NCI-H69 (cell line): ENCODE results near the gene TNFSF12.
"Not testable (repeated sequence)": the region's sequence is repeated elsewhere in the genome, so short reads cannot be mapped to it uniquely, and the experiment has no call there.

Source experiments
- DNase-seq: peaks from one replicate; lab custom pipeline; 2025; lab: John Stamatoyannopoulos, UW

TNFSF12 gene

DNA sequence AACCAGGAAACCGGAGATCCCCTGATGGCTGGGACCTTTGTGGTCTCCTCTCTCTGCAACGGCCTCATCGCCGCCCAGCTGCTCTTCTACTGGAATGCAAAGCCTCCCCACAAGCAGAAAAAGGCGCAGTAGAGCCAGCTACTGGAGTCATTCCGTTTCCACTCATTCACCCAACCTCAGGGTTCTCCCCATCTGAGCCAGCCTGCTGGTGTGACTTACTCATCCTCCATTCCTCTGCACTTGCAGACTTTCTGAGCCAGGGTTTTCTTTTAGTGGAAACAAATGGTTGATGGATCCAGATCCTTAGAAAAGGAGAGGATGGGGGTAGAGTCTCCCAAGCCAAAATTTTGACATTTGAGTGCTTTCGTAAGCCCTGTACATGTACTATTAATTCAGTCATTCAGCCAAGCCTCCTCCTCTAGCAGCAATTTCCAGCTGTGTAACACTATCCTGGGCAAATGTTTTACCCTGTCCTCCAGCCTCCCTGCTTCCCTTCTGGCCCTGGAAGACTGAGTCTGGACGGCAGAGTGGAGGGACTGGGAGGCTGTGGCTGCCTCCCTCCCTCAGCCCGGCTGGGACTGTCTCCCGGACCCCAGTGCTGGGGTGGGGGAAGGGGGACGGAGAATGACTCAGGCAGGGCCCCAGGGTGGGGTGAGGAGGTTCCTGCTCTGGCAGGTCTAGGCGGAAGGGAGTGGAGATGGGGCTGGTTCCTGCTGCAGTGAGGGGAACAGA is 38.7 kb downstream of the TNFSF12 start:
- no peak for DNase-seq

GRCh38 chr17:7588553-7589203 is 39.8 kb downstream of the TNFSF12 start:
- no peak for DNase-seq

GRCh38 chr17:7589204-7589868 is 40.5 kb downstream of the TNFSF12 start:
- DNase-seq, result no peak

DNA sequence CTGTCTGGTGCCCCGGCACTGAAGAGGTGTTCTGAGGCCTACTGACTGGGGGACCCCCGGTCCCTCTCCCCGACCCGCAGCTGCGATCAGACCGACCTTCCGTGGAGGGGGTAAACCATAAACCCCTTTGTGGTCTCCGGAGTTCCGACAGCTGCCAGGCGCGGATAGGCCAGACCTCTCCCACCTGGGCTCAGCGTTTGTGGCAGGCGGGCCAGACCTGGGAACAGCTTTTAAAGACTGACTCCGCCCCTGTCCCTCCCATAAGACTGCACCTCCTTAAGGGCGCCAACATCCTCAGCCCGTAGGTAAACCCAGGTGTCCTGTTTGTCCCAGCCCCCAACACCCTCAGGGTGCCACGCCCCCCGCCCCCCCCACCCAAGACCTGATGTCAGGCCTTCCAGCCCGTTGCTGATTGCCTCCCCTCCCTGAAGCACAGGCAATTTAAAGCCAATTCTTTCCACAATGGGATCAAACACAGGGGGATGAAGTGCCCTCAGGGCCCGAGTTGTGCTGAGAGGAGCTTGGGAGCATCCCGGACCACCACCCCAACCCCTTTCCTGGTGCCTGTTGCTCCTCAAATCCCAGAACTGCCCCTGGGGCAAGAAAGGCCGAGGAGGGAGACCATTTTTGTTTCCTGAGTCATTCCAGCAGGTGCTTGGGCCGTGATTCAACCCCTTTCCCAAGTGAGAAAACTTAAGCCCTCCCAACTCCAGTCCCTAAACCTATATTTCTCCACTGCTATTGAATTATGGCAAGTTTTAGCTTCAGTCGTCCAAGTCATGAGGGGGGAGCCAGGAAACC is 41.2 kb downstream of the TNFSF12 start, which contains the start of gene SOX15:
TSS of gene SOX15 (minus strand) at position 204 of the 801 bp plus-strand sequence. CDS start 418 bp downstream, outside the sequence.
- no peak for DNase-seq

GRCh38 chr17:7590743-7591142 is 41.9 kb downstream of the TNFSF12 start:
- no peak for DNase-seq

DNA sequence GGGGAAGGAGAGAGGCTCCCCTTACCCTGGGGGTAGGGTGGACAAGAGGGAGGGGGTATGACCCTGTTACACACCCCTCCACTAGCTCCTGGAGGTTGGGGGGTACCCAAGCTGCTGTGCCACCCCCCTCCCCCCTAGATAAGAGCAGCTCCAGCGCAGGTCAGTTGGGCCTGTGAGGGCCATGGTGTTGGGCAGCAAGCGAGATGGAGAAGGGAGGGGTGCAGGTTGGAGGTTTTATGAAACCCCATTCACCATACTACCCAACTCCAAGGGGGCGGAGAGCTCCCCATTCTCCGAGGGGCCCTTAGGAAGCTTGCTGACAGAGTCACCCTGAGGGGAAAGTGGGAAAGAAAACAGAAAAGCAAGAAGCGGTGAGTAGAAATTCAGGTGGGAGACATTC is 42.7 kb downstream of the TNFSF12 start:
- no peak for DNase-seq

GRCh38 chr17:7592422-7593021 is 43.7 kb downstream of the TNFSF12 start:
- DNase-seq, result no peak

- no peak for DNase-seq
Measured at GRCh38 chr17:7593296-7593695, 44.4 kb downstream of the TNFSF12 start.

DNA sequence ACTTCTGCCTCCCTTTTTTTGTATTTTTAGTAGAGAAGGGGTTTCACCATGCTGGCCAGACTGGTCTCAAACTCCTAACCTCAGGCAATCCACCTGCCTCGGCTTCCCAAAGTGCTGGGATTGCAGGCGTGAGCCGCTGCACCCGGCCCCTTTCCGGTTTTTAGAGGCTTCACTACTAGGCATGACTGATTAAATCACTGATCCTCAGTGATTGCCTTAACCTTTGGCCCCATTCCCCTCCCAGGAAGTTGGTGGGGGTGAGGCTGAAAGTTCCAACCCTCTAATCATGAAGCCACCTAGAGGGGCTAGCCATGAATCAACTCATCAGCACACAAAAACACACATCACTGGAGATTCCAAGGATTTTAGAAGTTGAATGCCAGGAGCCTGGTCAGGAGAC is 48.7 kb downstream of the TNFSF12 start:
- not testable (repeated sequence) for DNase-seq

GRCh38 chr17:7606280-7606679 is 57.4 kb downstream of the TNFSF12 start:
- no peak for DNase-seq
